ENCODE data around the gene SPTBN1.

SPTBN1 gene

GRCh38 chr2:54602736-54603322 lies 146.7 kb downstream of the SPTBN1 start:
- TF ChIP-seq CTCF (IDR thresholded peaks at IDR 0.05; ENCODE audit: extremely low read depth, missing control alignments) = no peak
- DNase-seq (ENCODE audit: low spot score) = no peak

GRCh38 chr2:54603357-54603756 lies 147.2 kb downstream of the SPTBN1 start:
- TF ChIP-seq CTCF (IDR thresholded peaks at IDR 0.05; ENCODE audit: extremely low read depth, missing control alignments) = no peak
- no peak for DNase-seq (ENCODE audit: low spot score)

GRCh38 chr2:54603796-54604195 lies 147.7 kb downstream of the SPTBN1 start:
- no peak for DNase-seq (ENCODE audit: low spot score)
- no peak for TF ChIP-seq CTCF (IDR thresholded peaks at IDR 0.05; ENCODE audit: extremely low read depth, missing control alignments)

GRCh38 chr2:54604871-54605270 lies 148.7 kb downstream of the SPTBN1 start:
- no peak for DNase-seq (ENCODE audit: low spot score)
- no peak for TF ChIP-seq CTCF (IDR thresholded peaks at IDR 0.05; ENCODE audit: extremely low read depth, missing control alignments)

- no peak for TF ChIP-seq CTCF (IDR thresholded peaks at IDR 0.05; ENCODE audit: extremely low read depth, missing control alignments)
- no peak for DNase-seq (ENCODE audit: low spot score)
These were observed 149.7 kb downstream of the SPTBN1 start for GRCh38 chr2:54605836-54606235.

- TF ChIP-seq CTCF (IDR thresholded peaks at IDR 0.05; ENCODE audit: extremely low read depth, missing control alignments) = no peak
- no peak for DNase-seq (ENCODE audit: low spot score)
These were observed 150.3 kb downstream of the SPTBN1 start for GRCh38 chr2:54606393-54606958.

GRCh38 chr2:54608224-54608623 lies 152.1 kb downstream of the SPTBN1 start:
- no peak for DNase-seq (ENCODE audit: low spot score)
- TF ChIP-seq CTCF (IDR thresholded peaks at IDR 0.05; ENCODE audit: extremely low read depth, missing control alignments) = no peak

Data from GM20000 (cell line).